NT2/D1 (cell line): ENCODE results near the gene PPM1A.

ENCODE experiments used
- SUZ12 ChIP-seq: IDR thresholded peaks from 2 replicates; pipeline ENCODE4 v1.6.1; 2011; ENCODE audit not compliant: insufficient read length, insufficient read depth; ENCODE audit errors: extremely low read depth
- YY1 ChIP-seq: IDR thresholded peaks from 2 replicates; pipeline ENCODE4 v1.6.1; 2011; ENCODE audit not compliant: insufficient read length, insufficient read depth
- ZNF274 ChIP-seq: IDR thresholded peaks from 2 replicates; pipeline ENCODE4 v1.6.1; 2011; ENCODE audit warnings: mild to moderate bottlenecking, low read depth, low read length

DNA sequence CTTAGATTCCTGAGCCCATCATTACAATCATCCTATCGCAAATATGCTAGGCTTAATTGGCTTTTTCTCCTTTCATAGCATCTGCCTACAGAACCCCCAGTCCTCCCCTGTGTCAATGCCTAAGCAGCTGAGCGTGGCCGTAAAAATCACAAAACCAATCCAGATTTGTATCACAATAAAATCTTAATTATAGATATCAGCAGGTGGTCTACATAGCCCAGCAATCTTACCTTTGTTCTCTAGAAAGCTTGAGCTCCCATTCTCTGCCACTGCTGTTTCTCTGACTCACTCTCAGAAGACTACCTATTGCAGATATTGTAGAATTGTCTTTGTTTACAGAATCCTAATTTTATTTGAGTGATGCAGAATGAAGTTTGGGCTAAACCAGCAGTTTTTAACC, 37.9 kb upstream of the PPM1A start:
- TF ChIP-seq YY1 = no peak
- no peak for TF ChIP-seq ZNF274
- TF ChIP-seq SUZ12 = no peak
